Measurements from ENCODE around the gene ITM2B. TPM values are rescaled to one million over a fixed set of nuclear protein-coding genes. Genes with fewer than 3 reads are reported as not detected.

ITM2B gene
- total RNA-seq, 1 experiment from 2014 or later, result 224 TPM

DNA sequence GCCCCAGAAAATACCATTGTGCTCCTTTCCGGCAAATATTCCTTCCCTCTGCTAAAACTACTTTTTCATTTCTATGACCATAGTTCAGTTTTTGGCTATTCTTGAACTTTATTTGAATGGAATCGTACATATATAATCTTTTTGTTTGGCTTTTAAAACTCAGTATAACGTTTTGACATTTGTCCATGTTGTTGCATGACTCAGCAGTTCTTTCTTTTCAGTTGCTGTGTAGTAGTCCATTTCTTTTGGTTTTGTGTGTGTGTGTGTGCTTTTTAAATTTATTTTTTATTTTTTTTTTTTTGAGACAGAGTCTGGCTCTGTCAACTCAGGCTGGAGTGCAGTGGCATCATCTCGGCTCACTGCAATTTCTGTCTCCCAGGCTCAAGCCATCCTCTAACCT, 35.0 kb downstream of the ITM2B start:
- no peak overlapping the region for H3K27ac Mint-ChIP-seq (ENCODE audit: unreplicated experiment)
- intact Hi-C loops (cut with micrococcal nuclease; ENCODE audit: unreplicated experiment), result no loop called here
- no peak for DNase-seq
- ChIA-PET POLR2A (no interaction called here), CTCF (no interaction called here)
- Histone ChIP-seq H3K4me3 (ENCODE audit: low read depth, low read length) (no peak overlapping the region), H3K9me3 (no peaks in the 10 kb centered on the region), H3K27me3 (replicated peaks; ENCODE audit: control insufficient read depth, insufficient read depth, low read length) (no peaks in the 10 kb centered on the region), H3K4me1 (no peaks in the 10 kb centered on the region), H3K36me3 (ENCODE audit: control insufficient read depth, insufficient read depth, low read length) (no peaks in the 10 kb centered on the region; the same call in 1 of the 2 replicates)
- TF ChIP-seq, protein P1, sequence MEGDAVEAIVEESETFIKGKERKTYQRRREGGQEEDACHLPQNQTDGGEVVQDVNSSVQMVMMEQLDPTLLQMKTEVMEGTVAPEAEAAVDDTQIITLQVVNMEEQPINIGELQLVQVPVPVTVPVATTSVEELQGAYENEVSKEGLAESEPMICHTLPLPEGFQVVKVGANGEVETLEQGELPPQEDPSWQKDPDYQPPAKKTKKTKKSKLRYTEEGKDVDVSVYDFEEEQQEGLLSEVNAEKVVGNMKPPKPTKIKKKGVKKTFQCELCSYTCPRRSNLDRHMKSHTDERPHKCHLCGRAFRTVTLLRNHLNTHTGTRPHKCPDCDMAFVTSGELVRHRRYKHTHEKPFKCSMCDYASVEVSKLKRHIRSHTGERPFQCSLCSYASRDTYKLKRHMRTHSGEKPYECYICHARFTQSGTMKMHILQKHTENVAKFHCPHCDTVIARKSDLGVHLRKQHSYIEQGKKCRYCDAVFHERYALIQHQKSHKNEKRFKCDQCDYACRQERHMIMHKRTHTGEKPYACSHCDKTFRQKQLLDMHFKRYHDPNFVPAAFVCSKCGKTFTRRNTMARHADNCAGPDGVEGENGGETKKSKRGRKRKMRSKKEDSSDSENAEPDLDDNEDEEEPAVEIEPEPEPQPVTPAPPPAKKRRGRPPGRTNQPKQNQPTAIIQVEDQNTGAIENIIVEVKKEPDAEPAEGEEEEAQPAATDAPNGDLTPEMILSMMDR (IDR thresholded peaks at IDR 0.05; ENCODE audit: insufficient read depth in 1 of 2, low read depth in 1 of 2, low read length in 1 of 2, severe bottlenecking in 1 of 2, unreplicated experiment in 1 of 2), result no peak
- H3K27me3 Mint-ChIP-seq (ENCODE audit: insufficient read depth, unreplicated experiment), result no peaks in the 10 kb centered on the region
- BruUV-seq (replicated peaks), result no TSS peak
- no peak overlapping the region for H3K4me3 Mint-ChIP-seq (ENCODE audit: unreplicated experiment)
- H3K36me3 Mint-ChIP-seq (ENCODE audit: insufficient read depth, unreplicated experiment), result peaks cover 9% of the 10 kb centered on the region
- H3K9me3 Mint-ChIP-seq (ENCODE audit: unreplicated experiment), result no peaks in the 10 kb centered on the region
- H3K4me1 Mint-ChIP-seq (ENCODE audit: low read depth, unreplicated experiment), result no peaks in the 10 kb centered on the region

DNA sequence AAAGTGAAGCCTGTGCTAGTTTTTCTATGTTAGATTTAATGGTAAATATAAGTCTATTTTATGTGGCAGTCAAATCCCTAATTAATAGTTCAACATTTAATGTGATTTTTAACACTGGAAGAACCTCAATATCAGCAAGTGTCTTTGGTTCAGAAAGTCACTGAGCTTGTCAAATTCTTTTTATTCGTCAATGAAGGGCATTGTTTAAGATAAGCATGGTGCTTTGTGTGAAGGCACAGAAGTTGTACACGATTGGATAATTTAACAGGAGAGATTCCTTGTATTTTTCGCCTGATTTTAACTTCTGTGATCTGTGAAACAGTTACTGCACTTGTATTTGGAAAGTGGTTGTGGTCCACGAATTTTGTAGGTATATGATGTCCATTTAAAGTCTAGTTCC, 40.3 kb downstream of the ITM2B start:
- TF ChIP-seq, protein P1 (IDR thresholded peaks at IDR 0.05; ENCODE audit: insufficient read depth in 1 of 2, low read depth in 1 of 2, low read length in 1 of 2, severe bottlenecking in 1 of 2, unreplicated experiment in 1 of 2), result no peak

DNA sequence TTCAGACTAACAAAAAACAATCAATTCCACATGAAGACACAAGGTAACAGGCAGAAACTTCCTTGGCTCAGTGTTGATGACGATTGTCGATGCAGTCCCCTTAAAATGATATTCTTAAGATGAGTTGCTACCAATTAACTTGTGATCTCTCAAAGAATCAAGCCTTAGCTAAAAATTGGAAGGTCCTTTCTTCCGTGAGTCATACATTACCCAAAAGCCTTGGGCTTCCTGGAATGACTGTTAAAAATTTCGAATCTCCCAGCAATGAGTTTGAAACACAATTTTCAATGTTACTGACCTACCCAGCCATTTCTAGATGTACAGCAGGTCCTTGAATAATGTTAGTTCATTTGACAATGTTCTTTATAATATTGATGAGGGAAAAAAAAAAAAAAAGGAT, 42.5 kb downstream of the ITM2B start:
- no TSS peak for BruUV-seq (replicated peaks)
- H3K9me3 ChIP-seq, result no peaks in the 10 kb centered on the region
- ChIA-PET CTCF (no interaction called here), POLR2A (no interaction called here)
- H3K4me3 Mint-ChIP-seq (ENCODE audit: unreplicated experiment), result no peak overlapping the region
- no peaks in the 10 kb centered on the region for H3K36me3 ChIP-seq (ENCODE audit: control insufficient read depth, insufficient read depth, low read length)
- H3K27me3 ChIP-seq (replicated peaks; ENCODE audit: control insufficient read depth, insufficient read depth, low read length), result no peaks in the 10 kb centered on the region
- intact Hi-C loops (cut with micrococcal nuclease; ENCODE audit: unreplicated experiment), result no loop called here
- TF ChIP-seq, protein P1 (IDR thresholded peaks at IDR 0.05; ENCODE audit: insufficient read depth in 1 of 2, low read depth in 1 of 2, low read length in 1 of 2, severe bottlenecking in 1 of 2, unreplicated experiment in 1 of 2), result no peak
- DNase-seq, result no peak
- H3K4me1 Mint-ChIP-seq (ENCODE audit: low read depth, unreplicated experiment), result no peaks in the 10 kb centered on the region
- no peak overlapping the region for H3K4me3 ChIP-seq (ENCODE audit: low read depth, low read length)
- no peaks in the 10 kb centered on the region for H3K4me1 ChIP-seq
- no peak overlapping the region for H3K27ac Mint-ChIP-seq (ENCODE audit: unreplicated experiment)
- no peaks in the 10 kb centered on the region for H3K36me3 Mint-ChIP-seq (ENCODE audit: insufficient read depth, unreplicated experiment)
- no peaks in the 10 kb centered on the region for H3K9me3 Mint-ChIP-seq (ENCODE audit: unreplicated experiment)
- no peaks in the 10 kb centered on the region for H3K27me3 Mint-ChIP-seq (ENCODE audit: insufficient read depth, unreplicated experiment)

More for the DNA sequence above, 40.3 kb downstream of the ITM2B start:
- Histone ChIP-seq H3K36me3 (ENCODE audit: control insufficient read depth, insufficient read depth, low read length) (no peaks in the 10 kb centered on the region; the same call in 1 of the 2 replicates), H3K9me3 (no peaks in the 10 kb centered on the region), H3K4me3 (ENCODE audit: low read depth, low read length) (no peak overlapping the region), H3K27me3 (replicated peaks; ENCODE audit: control insufficient read depth, insufficient read depth, low read length) (no peaks in the 10 kb centered on the region), H3K4me1 (no peaks in the 10 kb centered on the region)
- no peaks in the 10 kb centered on the region for H3K4me1 Mint-ChIP-seq (ENCODE audit: low read depth, unreplicated experiment)
- ChIA-PET CTCF (no interaction called here), POLR2A (no interaction called here)
- intact Hi-C loops (cut with micrococcal nuclease; ENCODE audit: unreplicated experiment), result no loop called here
- no peak for DNase-seq
- no peak overlapping the region for H3K27ac Mint-ChIP-seq (ENCODE audit: unreplicated experiment)
- no peaks in the 10 kb centered on the region for H3K36me3 Mint-ChIP-seq (ENCODE audit: insufficient read depth, unreplicated experiment)
- no peaks in the 10 kb centered on the region for H3K27me3 Mint-ChIP-seq (ENCODE audit: insufficient read depth, unreplicated experiment)
- H3K4me3 Mint-ChIP-seq (ENCODE audit: unreplicated experiment), result no peak overlapping the region
- H3K9me3 Mint-ChIP-seq (ENCODE audit: unreplicated experiment), result no peaks in the 10 kb centered on the region
- no TSS peak for BruUV-seq (replicated peaks)

Measured in Caco-2 (cell line).